ENCODE measurements around the gene OSBPL3.

- TF ChIP-seq POLR2A (IDR thresholded peaks at IDR 0.05; ENCODE audit: low read depth, low read length) = no peak
- no peak for TF ChIP-seq POLR2AphosphoS5 (IDR thresholded peaks at IDR 0.05; ENCODE audit: low read depth, low read length)
- no peak for TF ChIP-seq SPI1 (IDR thresholded peaks at IDR 0.05; ENCODE audit: low read depth, low read length)
- no peak for TF ChIP-seq TAF1 (IDR thresholded peaks at IDR 0.05; ENCODE audit: low read depth, low read length)
- no peak for TF ChIP-seq POU2F2 (IDR thresholded peaks at IDR 0.05; ENCODE audit: low read depth, low read length)
Observed at GRCh38 chr7:25002786-25003185, 22.8 kb upstream of the OSBPL3 start.
